Measurements from ENCODE around the gene ATXN1.

DNA sequence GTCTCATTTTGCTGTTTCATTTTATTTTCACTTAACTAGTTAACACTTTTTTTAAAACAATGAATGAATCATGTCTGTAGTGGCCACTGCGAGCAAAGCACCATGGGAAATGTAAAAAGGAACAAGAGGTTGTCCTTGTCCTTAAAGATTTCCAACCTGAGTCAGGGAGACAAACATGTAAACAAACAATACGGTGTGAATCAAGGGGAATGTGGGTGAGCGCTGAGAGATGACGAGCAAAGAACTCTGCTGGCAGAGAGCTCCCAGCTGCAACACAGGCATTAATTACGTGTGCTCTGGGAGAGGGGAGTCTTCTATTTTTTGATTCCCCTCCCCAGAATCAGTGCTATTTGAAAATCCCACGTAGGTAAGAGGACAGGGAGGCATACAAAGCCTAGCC is 84.3 kb downstream of the ATXN1 start:
- TF ChIP-seq PATZ1 (CRISPR knock-in tag; IDR thresholded peaks at IDR 0.05; ENCODE audit: borderline replicate concordance) = no peak
- TF ChIP-seq ZNF565 (CRISPR knock-in tag; conservative IDR thresholded peaks at IDR 0.05; ENCODE audit: low read depth) = no peak
- TF ChIP-seq ARNTL (CRISPR knock-in tag; IDR thresholded peaks at IDR 0.05; ENCODE audit: borderline replicate concordance, low read depth) = no peak
- TF ChIP-seq TCF4 (CRISPR knock-in tag; IDR thresholded peaks at IDR 0.05; ENCODE audit: borderline replicate concordance) = no peak
